Measurements from ENCODE around the gene NECAB2. TPM values are rescaled to one million over a fixed set of nuclear protein-coding genes. Genes with fewer than 3 reads are reported as not detected.

Gene NECAB2
- total RNA-seq, 3 donors from 2014 or later = 1.5 TPM; not detected in 2

GRCh38 chr16:84024854-84025253, 56.8 kb downstream of the NECAB2 start:
- H3K27ac ChIP-seq = no peak overlapping the region
- H3K4me3 ChIP-seq = no peak overlapping the region
- DNase-seq (ENCODE audit: low spot score in 2 of 2) = no peak
- TF ChIP-seq POLR2A (IDR thresholded peaks at IDR 0.05) (no peak), POLR2AphosphoS5 (IDR thresholded peaks at IDR 0.05) (no peak)
- TF ChIP-seq, protein P1, sequence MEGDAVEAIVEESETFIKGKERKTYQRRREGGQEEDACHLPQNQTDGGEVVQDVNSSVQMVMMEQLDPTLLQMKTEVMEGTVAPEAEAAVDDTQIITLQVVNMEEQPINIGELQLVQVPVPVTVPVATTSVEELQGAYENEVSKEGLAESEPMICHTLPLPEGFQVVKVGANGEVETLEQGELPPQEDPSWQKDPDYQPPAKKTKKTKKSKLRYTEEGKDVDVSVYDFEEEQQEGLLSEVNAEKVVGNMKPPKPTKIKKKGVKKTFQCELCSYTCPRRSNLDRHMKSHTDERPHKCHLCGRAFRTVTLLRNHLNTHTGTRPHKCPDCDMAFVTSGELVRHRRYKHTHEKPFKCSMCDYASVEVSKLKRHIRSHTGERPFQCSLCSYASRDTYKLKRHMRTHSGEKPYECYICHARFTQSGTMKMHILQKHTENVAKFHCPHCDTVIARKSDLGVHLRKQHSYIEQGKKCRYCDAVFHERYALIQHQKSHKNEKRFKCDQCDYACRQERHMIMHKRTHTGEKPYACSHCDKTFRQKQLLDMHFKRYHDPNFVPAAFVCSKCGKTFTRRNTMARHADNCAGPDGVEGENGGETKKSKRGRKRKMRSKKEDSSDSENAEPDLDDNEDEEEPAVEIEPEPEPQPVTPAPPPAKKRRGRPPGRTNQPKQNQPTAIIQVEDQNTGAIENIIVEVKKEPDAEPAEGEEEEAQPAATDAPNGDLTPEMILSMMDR (IDR thresholded peaks at IDR 0.05) = no peak
- no peaks in the 10 kb centered on the region for H3K36me3 ChIP-seq
- H3K27me3 ChIP-seq = peaks cover 0 to 3% of the 10 kb centered on the region in 2 donors
- H3K4me1 ChIP-seq = no peaks in the 10 kb centered on the region
- H3K9me3 ChIP-seq = peaks cover 0 to 15% of the 10 kb centered on the region in 2 donors
- intact Hi-C loops (cut with DNase I; ENCODE audit: low total_unique reads) = no loop called here

DNA sequence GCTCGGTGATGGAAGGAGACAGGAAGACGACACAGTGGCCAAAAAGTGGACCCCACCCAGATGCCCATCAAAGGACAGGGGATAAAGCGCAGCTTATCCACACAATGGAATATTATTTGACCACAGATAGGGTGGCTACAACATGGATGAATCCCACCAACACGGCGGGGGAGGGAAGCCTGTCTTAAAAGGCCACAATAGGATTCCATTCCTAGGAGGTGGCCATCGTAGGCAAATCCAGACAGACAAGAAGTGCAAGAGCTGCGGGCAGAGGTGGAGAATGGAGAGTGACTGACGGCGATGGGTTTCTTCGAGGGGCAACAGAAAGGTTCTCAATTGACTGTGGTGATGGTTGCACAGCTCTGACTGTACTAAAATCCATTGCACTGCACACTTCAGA, 58.6 kb downstream of the NECAB2 start:
- Histone ChIP-seq H3K27me3 (peaks cover 0 to 3% of the 10 kb centered on the region in 2 donors), H3K9me3 (peaks cover 0 to 6% of the 10 kb centered on the region in 2 donors), H3K4me3 (no peak overlapping the region), H3K36me3 (no peaks in the 10 kb centered on the region), H3K4me1 (no peaks in the 10 kb centered on the region), H3K27ac (no peak overlapping the region)
- TF ChIP-seq POLR2AphosphoS5 (IDR thresholded peaks at IDR 0.05) (no peak), POLR2A (IDR thresholded peaks at IDR 0.05) (no peak)
- TF ChIP-seq, protein P1 (IDR thresholded peaks at IDR 0.05) = no peak
- intact Hi-C loops (cut with DNase I; ENCODE audit: low total_unique reads) = no loop called here
- DNase-seq (ENCODE audit: low spot score in 2 of 2) = no peak

GRCh38 chr16:84027625-84028024, 59.6 kb downstream of the NECAB2 start:
- intact Hi-C loops (cut with DNase I; ENCODE audit: low total_unique reads) = no loop called here
- TF ChIP-seq POLR2A (IDR thresholded peaks at IDR 0.05) (no peak), POLR2AphosphoS5 (IDR thresholded peaks at IDR 0.05) (no peak)
- TF ChIP-seq, protein P1 (IDR thresholded peaks at IDR 0.05) = no peak
- H3K4me3 ChIP-seq = no peak overlapping the region
- no peak overlapping the region for H3K27ac ChIP-seq
- no peaks in the 10 kb centered on the region for H3K9me3 ChIP-seq
- no peaks in the 10 kb centered on the region for H3K36me3 ChIP-seq
- H3K4me1 ChIP-seq = no peaks in the 10 kb centered on the region
- H3K27me3 ChIP-seq = peaks cover 0 to 3% of the 10 kb centered on the region in 2 donors
- no peak for DNase-seq (ENCODE audit: low spot score in 2 of 2)

DNA sequence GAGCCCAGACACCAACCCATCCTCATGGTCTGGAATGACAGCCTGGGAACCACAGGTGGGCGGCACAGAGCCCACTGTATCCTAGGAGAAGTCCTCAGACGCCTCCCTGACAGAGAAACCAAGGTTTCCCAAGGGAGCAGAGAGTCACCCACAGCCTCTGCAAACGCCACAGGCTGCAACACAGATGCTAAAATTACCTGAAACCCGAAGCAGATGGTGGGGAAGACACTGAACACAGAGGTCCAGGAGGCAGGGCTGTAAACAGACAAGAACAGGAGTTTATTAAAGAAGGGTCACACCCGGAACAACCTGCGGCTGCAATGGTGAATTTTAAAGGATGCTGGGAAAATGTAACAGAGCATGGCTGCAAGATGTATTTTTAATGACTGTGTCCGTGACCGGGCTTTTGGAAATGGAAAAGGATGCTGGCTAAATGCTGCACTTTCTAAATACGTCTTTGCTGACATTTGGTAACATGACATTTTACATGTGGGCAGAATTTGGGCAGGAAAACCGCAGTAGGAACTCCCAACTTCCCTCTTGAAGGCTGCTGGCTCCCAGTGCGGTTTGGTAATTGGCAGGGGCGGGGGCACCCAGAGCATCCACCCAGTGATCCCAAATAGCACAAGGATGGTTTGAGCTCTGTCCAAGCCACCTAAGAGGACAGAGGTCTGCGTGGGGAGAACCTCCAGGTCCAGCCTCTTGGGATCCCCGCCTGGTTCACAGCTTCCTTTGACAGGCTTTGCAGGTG, 61.4 kb downstream of the NECAB2 start:
- H3K4me1 ChIP-seq = no peaks in the 10 kb centered on the region
- no peaks in the 10 kb centered on the region for H3K9me3 ChIP-seq
- no peak for DNase-seq (ENCODE audit: low spot score in 2 of 2)
- H3K4me3 ChIP-seq = no peak overlapping the region
- no peak overlapping the region for H3K27ac ChIP-seq
- no peaks in the 10 kb centered on the region for H3K36me3 ChIP-seq
- H3K27me3 ChIP-seq = peaks cover 0 to 3% of the 10 kb centered on the region in 2 donors
- intact Hi-C loops (cut with DNase I; ENCODE audit: low total_unique reads) = no loop called here
- TF ChIP-seq, protein P1 (IDR thresholded peaks at IDR 0.05) = no peak
- no peak for TF ChIP-seq POLR2A (IDR thresholded peaks at IDR 0.05)
- TF ChIP-seq POLR2AphosphoS5 (IDR thresholded peaks at IDR 0.05) = no peak

GRCh38 chr16:84031556-84031955, 63.5 kb downstream of the NECAB2 start:
- no peak overlapping the region for H3K27ac ChIP-seq
- peaks cover 0 to 3% of the 10 kb centered on the region in 2 donors for H3K9me3 ChIP-seq
- no peak overlapping the region for H3K4me3 ChIP-seq
- no peaks in the 10 kb centered on the region for H3K27me3 ChIP-seq
- intact Hi-C loops (cut with DNase I; ENCODE audit: low total_unique reads) = no loop called here
- no peaks in the 10 kb centered on the region for H3K4me1 ChIP-seq
- no peak for DNase-seq (ENCODE audit: low spot score in 2 of 2)
- H3K36me3 ChIP-seq = no peaks in the 10 kb centered on the region
- TF ChIP-seq POLR2AphosphoS5 (IDR thresholded peaks at IDR 0.05) (no peak), POLR2A (IDR thresholded peaks at IDR 0.05) (no peak)
- TF ChIP-seq, protein P1 (IDR thresholded peaks at IDR 0.05) = no peak
